HG03442 (cell line): ENCODE results near the gene SAV1.
A peak's percentile ranks its signal among the peaks of the same experiment; 100 is the strongest.
"Not testable (repeated sequence)": the region's sequence is repeated elsewhere in the genome, so short reads cannot be mapped to it uniquely, and the experiment has no call there.

Experiments
- ATAC-seq: cut with Tn5 transposase; IDR thresholded peaks from one replicate; pipeline ENCODE4 v1.9.1; 2021; ENCODE audit warnings: mild to moderate bottlenecking, moderate library complexity; ENCODE audit not compliant: unreplicated experiment

The SAV1 gene

GRCh38 chr14:50667996-50668825 is at the start of gene SAV1:
Gene SAV1, minus strand, starts transcription at chr14:50668306. Its CDS starts 339 bp downstream, at chr14:50667967.
- peak; percentile 55 for ATAC-seq

- no peak for ATAC-seq
These were observed 49.7 kb upstream of the SAV1 start for GRCh38 chr14:50717811-50718210.

GRCh38 chr14:50714450-50715073 is 46.5 kb upstream of the SAV1 start:
- no peak for ATAC-seq

GRCh38 chr14:50711043-50711442 is 42.9 kb upstream of the SAV1 start:
- no peak for ATAC-seq

GRCh38 chr14:50705026-50705593 is 37.0 kb upstream of the SAV1 start:
- ATAC-seq = no peak

GRCh38 chr14:50704454-50705010 is 36.4 kb upstream of the SAV1 start:
- ATAC-seq = no peak

GRCh38 chr14:50697659-50698290 is 29.7 kb upstream of the SAV1 start:
- no peak for ATAC-seq

GRCh38 chr14:50694260-50694659 is 26.2 kb upstream of the SAV1 start:
- not testable (repeated sequence) for ATAC-seq

- ATAC-seq = no peak
These were observed 20.8 kb upstream of the SAV1 start for GRCh38 chr14:50688875-50689274.

- no peak for ATAC-seq
These were observed 11.6 kb upstream of the SAV1 start for GRCh38 chr14:50679674-50680073.

GRCh38 chr14:50678163-50678562 is 10.1 kb upstream of the SAV1 start:
- no peak for ATAC-seq

- ATAC-seq = no peak
These were observed 9.5 kb upstream of the SAV1 start for GRCh38 chr14:50677527-50678063.

- ATAC-seq = no peak
These were observed 8.9 kb upstream of the SAV1 start for GRCh38 chr14:50676814-50677516.

- no peak for ATAC-seq
These were observed 7.5 kb upstream of the SAV1 start for GRCh38 chr14:50675597-50675996.

GRCh38 chr14:50670866-50671256 is 2.8 kb upstream of the SAV1 start:
- no peak for ATAC-seq

- ATAC-seq = no peak
These were observed 2.2 kb upstream of the SAV1 start for GRCh38 chr14:50670196-50670865.

- no peak for ATAC-seq
These were observed 1.4 kb upstream of the SAV1 start for GRCh38 chr14:50669441-50669986.

- ATAC-seq = no peak
These were observed 679 bp upstream of the SAV1 start for GRCh38 chr14:50668826-50669143.

GRCh38 chr14:50667684-50667995 is 466 bp downstream of the SAV1 start:
- peak; percentile 41 for ATAC-seq
